ENCODE measurements around the gene NIPAL4. TPM values are rescaled to one million over a fixed set of nuclear protein-coding genes. Genes with fewer than 3 reads are reported as not detected.

Gene NIPAL4
- total RNA-seq, 2 experiments from 2014 or later = 10.1 TPM

DNA sequence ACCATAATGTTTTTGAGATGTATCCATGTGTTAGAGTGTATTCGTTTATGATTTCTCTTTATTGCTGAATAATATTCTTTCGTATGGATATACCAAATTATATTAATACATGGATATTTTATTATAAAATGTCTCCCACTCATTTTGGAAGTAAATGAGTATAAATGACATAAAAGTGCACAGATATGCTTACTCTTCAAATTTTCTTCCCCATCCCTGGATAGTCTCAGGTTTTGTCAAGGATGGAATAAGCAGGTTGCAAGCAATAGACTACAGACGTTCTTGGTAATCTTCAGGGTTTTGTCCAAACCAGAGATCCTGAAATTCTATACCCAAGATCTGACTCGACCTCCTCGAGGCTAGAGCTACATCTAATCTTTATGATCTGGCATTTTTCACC is 50.7 kb downstream of the NIPAL4 start:
- no peaks in the 10 kb centered on the region for H3K9me3 Mint-ChIP-seq
- peaks cover 18% of the 10 kb centered on the region for H3K36me3 Mint-ChIP-seq (ENCODE audit: low read depth)
- intact Hi-C loops (cut with micrococcal nuclease) = no loop called here
- H3K27ac Mint-ChIP-seq = no peak overlapping the region
- CTCF ChIA-PET = interaction anchor here (0.8 kb wide), 1 partner anchor 35 kb away, joined by 3 read pairs; no protein-coding TSS in a partner anchor
- peaks cover 2% of the 10 kb centered on the region for H3K4me1 Mint-ChIP-seq (ENCODE audit: low read depth)
- no peaks in the 10 kb centered on the region for H3K27me3 Mint-ChIP-seq (ENCODE audit: low read depth)
- DNase-seq = no peak
- no peak overlapping the region for H3K4me3 Mint-ChIP-seq

DNA sequence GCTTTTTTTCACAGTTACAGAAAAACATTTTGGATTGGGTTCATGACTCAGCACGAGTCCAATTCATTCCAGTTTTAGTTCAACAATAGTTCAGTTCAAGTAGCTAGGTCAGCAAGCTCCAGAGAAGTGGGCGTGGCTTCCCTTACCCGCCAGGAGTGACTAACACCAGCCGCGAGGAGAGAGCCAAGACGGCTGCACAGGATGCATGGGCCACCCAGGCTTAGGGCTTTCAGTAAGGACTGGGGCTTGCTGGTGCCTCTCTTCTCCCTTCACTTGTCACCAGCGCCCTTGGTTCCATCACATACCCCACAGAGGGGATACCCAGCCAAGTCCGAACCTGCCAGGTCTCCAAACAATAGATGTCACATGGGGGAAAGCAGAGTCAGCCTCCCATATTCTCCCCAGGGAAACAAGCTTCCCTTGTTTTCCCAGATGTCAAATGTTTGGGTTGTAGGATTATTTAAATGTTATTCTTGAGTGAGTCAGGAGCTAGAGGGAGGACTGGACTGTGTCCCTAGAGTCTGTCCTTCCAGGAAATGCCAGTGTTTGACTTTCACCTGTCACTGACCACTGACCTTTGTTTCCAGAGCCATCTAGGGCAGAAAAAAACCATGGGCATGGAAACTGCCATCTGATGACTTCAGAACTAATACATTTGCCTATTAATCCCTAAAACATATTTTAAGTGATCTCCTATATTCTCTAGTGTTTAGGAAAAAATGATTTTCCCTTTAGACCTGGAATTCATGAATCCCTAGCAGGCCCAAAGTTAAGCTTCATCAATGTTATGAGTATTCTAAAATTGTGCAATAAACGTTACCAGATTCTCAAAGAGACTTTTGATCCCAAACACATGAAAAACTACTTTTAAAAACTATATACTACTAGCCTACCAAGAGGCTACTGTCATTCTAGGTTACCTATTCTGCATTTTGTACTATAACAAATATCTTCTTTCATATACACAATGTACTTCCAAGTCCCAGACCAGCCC is 51.9 kb downstream of the NIPAL4 start:
- intact Hi-C loops (cut with micrococcal nuclease) = no loop called here
- Mint-ChIP-seq H3K36me3 (ENCODE audit: low read depth) (peaks cover 15% of the 10 kb centered on the region), H3K4me3 (no peak overlapping the region), H3K27me3 (ENCODE audit: low read depth) (no peaks in the 10 kb centered on the region), H3K9me3 (no peaks in the 10 kb centered on the region), H3K27ac (no peak overlapping the region), H3K4me1 (ENCODE audit: low read depth) (peaks cover 2% of the 10 kb centered on the region)
- CTCF ChIA-PET = no interaction called here
- peak; percentile 51 for DNase-seq

GRCh38 chr5:157513182-157513581 is 53.2 kb downstream of the NIPAL4 start:
- Mint-ChIP-seq H3K9me3 (no peaks in the 10 kb centered on the region), H3K27ac (no peak overlapping the region)
- CTCF ChIA-PET = interaction anchor here (0.5 to 1.1 kb wide), 5 partner anchors 48 to 206 kb away, joined by 3 to 9 read pairs (median 4); no protein-coding TSS in a partner anchor

GRCh38 chr5:157514974-157515373 is 55.0 kb downstream of the NIPAL4 start:
- no peak for DNase-seq
- Mint-ChIP-seq H3K36me3 (ENCODE audit: low read depth) (peaks cover 7% of the 10 kb centered on the region), H3K4me1 (ENCODE audit: low read depth) (no peaks in the 10 kb centered on the region), H3K9me3 (no peaks in the 10 kb centered on the region), H3K27ac (no peak overlapping the region), H3K4me3 (no peak overlapping the region), H3K27me3 (ENCODE audit: low read depth) (no peaks in the 10 kb centered on the region)
- intact Hi-C loops (cut with micrococcal nuclease) = no loop called here
- CTCF ChIA-PET = no interaction called here

More at GRCh38 chr5:157513182-157513581, 53.2 kb downstream of the NIPAL4 start:
- H3K36me3 Mint-ChIP-seq (ENCODE audit: low read depth) = peaks cover 11% of the 10 kb centered on the region
- H3K4me1 Mint-ChIP-seq (ENCODE audit: low read depth) = peaks cover 2% of the 10 kb centered on the region
- H3K27me3 Mint-ChIP-seq (ENCODE audit: low read depth) = no peaks in the 10 kb centered on the region
- H3K4me3 Mint-ChIP-seq = no peak overlapping the region
- intact Hi-C loops (cut with micrococcal nuclease) = no loop called here
- no peak for DNase-seq

DNA sequence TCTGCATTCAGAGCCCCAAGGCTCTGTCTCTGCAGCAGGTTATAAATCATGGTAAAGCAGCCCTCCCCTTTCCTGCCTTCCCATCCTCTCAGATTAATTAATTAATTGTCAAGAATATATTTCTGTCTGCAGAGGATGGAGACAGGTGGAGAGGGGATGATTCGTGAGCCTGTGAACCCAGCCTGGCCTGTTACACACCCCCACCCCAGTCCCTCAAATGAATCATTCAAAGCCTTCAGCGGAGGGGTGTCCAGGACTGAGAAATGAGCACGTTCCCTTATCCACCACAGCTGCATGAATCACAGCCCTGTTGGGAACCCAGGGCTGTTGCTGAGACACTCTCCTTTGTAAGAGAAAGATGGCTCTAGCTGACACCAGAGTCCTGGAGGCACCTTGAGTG is 56.0 kb downstream of the NIPAL4 start:
- Mint-ChIP-seq H3K9me3 (no peaks in the 10 kb centered on the region), H3K27ac (no peak overlapping the region), H3K4me1 (ENCODE audit: low read depth) (no peaks in the 10 kb centered on the region), H3K27me3 (ENCODE audit: low read depth) (no peaks in the 10 kb centered on the region), H3K36me3 (ENCODE audit: low read depth) (peaks cover 7% of the 10 kb centered on the region), H3K4me3 (no peak overlapping the region)
- intact Hi-C loops (cut with micrococcal nuclease) = no loop called here
- CTCF ChIA-PET = interaction anchor here (0.9 to 1.5 kb wide), 2 partner anchors 13 to 227 kb away, joined by 4 read pairs; partner anchors contain the start of gene LSM11
- DNase-seq = peak; percentile 44

DNA sequence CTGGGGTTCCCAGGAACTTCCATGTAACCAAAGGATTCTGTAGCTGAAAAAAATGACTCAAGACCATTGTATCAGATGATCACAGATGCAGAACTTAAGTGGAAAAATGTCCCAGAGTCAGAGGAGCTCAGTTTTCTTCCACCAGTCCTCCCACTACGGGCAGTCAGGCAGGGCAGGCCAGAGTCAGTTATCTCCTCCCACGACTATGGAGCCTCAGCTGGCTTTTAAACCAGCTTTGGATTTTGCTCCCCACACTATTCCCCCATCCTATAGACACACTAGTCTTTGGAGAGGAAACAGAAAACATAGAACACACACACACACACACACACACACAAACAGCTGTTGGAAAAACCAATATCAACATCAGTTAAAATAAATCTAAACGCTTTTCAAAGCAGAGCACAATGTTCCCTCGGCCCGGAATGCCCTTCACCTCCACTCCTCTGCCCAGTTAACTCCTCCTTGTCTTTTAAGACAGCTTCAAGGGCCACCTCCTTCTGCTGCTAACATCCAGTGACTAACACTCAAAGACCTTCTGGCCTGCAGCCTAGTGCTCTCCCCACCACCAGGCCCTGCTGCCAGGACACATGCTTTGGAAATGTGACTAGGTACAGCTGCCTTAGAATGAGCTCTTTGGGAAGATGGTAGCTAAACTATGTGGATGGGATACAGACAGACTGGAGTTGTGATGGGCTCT is 56.8 kb downstream of the NIPAL4 start:
- intact Hi-C loops (cut with micrococcal nuclease) = no loop called here

GRCh38 chr5:157518963-157519362 is 59.0 kb downstream of the NIPAL4 start:
- CTCF ChIA-PET = interaction anchor here (0.9 kb wide), 1 partner anchor 42 kb away, joined by 3 read pairs; no protein-coding TSS in a partner anchor
- no peaks in the 10 kb centered on the region for H3K9me3 Mint-ChIP-seq
- H3K27me3 Mint-ChIP-seq (ENCODE audit: low read depth) = no peaks in the 10 kb centered on the region
- H3K36me3 Mint-ChIP-seq (ENCODE audit: low read depth) = peaks cover 3% of the 10 kb centered on the region
- intact Hi-C loops (cut with micrococcal nuclease) = no loop called here
- no peaks in the 10 kb centered on the region for H3K4me1 Mint-ChIP-seq (ENCODE audit: low read depth)
- H3K4me3 Mint-ChIP-seq = no peak overlapping the region
- DNase-seq = no peak
- no peak overlapping the region for H3K27ac Mint-ChIP-seq

More for the DNA sequence above, 56.8 kb downstream of the NIPAL4 start:
- Mint-ChIP-seq H3K27me3 (ENCODE audit: low read depth) (no peaks in the 10 kb centered on the region), H3K27ac (no peak overlapping the region), H3K4me3 (no peak overlapping the region), H3K9me3 (no peaks in the 10 kb centered on the region), H3K4me1 (ENCODE audit: low read depth) (no peaks in the 10 kb centered on the region), H3K36me3 (ENCODE audit: low read depth) (peaks cover 7% of the 10 kb centered on the region)
- DNase-seq = no peak
- CTCF ChIA-PET = interaction anchor here (0.5 to 1.5 kb wide), 3 partner anchors 12 to 257 kb away, joined by 3 to 4 read pairs (median 4); partner anchors contain the start of gene LSM11

DNA sequence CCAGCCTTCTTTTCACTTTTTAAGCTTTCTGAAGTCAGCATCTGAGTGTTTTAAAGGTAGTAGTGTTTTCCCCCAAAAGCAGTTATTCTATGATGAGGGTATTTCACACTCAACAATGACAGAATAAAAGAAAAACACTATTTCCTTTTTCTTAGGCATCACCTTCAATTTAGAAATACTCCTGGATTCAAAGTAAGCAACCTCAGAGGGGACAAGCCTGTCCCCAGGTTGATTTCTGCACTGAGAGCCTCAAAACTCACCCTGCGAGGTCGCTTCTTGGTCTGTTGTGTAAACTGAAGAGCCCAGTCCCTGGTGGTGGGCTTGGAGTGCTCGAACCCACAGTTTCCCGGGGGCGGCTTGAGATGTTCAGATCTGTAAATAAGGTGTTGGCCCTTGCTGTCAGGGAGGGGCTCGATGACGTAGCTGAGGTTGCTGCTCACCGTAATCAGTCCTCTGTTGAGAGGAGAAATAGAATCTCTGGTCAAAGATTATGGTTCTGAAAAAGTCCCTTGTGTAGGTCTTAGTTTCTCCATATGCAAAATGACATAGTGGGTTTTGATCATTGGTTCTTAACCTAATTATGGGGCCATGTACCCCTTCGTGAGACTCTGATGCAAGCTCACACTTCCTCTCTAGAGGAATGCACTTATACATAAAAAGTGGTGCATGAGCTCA is 59.7 kb downstream of the NIPAL4 start:
- Mint-ChIP-seq H3K36me3 (ENCODE audit: low read depth) (peaks cover 2% of the 10 kb centered on the region), H3K4me3 (no peak overlapping the region), H3K27me3 (ENCODE audit: low read depth) (no peaks in the 10 kb centered on the region), H3K27ac (no peak overlapping the region), H3K9me3 (no peaks in the 10 kb centered on the region), H3K4me1 (ENCODE audit: low read depth) (no peaks in the 10 kb centered on the region)
- intact Hi-C loops (cut with micrococcal nuclease) = no loop called here
- no peak for DNase-seq
- CTCF ChIA-PET = no interaction called here

DNA sequence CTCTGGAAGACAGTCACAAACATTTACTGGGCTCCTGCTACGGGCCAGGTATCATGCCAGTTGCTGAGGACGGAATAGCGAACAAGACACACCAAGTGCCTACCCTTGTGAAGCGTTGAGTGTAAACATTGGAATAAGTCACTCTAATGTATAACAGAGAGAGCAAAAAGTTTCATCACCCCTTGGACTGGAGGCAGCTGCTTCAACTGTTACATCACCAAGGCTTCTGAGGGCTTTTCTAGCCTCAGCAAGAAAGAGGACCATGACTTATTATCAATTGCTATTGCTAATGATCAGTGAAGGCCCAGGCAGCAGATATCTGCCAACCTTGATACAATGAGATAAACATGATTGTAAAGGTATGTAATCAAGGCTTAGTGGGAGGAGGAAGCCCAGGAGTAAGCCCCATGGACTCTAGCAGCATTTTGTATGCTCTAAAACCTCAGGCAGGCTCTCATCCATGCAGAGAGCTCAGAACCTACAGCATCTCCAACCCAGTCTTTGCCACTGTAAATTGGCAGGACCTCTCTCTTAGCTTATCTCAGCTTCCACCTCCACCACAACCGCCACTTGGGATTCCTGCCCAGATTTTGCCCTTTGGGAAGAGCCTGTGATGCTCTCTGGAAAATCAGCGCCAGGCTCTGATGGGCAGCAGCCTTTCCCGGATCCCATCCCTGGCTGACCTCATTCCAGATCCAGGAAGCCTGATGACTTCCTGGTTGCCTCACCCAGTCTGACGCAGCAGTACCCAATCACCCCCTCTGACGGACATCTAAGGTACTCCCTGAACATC is 61.1 kb downstream of the NIPAL4 start:
- Mint-ChIP-seq H3K4me3 (no peak overlapping the region), H3K27me3 (ENCODE audit: low read depth) (no peaks in the 10 kb centered on the region), H3K36me3 (ENCODE audit: low read depth) (peaks cover 2% of the 10 kb centered on the region), H3K4me1 (ENCODE audit: low read depth) (no peaks in the 10 kb centered on the region), H3K27ac (no peak overlapping the region), H3K9me3 (no peaks in the 10 kb centered on the region)
- intact Hi-C loops (cut with micrococcal nuclease) = no loop called here
- DNase-seq = no peak
- CTCF ChIA-PET = no interaction called here

DNA sequence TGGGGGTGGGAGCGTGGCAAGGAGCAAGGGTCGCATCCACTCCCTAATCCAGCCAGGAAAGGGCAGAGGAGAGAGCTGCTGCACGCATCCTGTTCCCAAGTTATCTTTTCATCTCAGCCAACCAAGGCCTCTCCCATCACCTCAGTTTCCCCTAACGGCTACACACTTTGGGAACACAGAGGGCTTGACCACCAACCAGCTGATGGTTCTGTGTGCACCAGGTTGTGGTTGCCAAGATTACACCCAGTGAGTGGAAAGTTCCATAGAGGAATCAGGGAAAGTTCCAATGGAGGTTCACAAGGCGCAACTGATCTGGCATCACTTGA is 61.7 kb downstream of the NIPAL4 start:
- CTCF ChIA-PET = no interaction called here

DNA sequence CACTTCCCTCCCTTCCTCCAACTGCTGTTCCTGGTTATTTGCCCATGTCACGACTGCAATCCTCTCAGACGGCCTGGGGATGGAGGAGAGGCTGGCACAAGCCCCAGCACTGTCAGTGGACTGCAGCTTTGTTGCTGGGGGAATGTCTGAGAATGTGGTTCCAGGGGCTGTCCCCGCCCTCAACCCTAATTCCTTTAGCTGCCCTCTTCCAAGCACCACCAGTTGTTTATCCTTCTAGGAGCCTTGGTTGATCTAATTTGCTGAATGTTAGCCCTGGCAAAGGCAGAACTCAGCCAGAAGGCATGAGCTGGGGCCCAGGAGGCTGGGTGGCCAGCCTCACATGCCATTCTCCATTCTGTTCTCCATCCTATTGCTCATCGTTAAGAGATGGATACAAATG is 64.0 kb downstream of the NIPAL4 start:
- Mint-ChIP-seq H3K4me1 (ENCODE audit: low read depth) (no peaks in the 10 kb centered on the region), H3K9me3 (no peaks in the 10 kb centered on the region), H3K4me3 (no peak overlapping the region), H3K27me3 (ENCODE audit: low read depth) (no peaks in the 10 kb centered on the region), H3K36me3 (ENCODE audit: low read depth) (peaks cover 1% of the 10 kb centered on the region), H3K27ac (no peak overlapping the region)
- CTCF ChIA-PET = no interaction called here
- no peak for DNase-seq
- intact Hi-C loops (cut with micrococcal nuclease) = no loop called here

More for the DNA sequence above, 61.7 kb downstream of the NIPAL4 start:
- no peaks in the 10 kb centered on the region for H3K4me1 Mint-ChIP-seq (ENCODE audit: low read depth)
- H3K4me3 Mint-ChIP-seq = no peak overlapping the region
- H3K9me3 Mint-ChIP-seq = no peaks in the 10 kb centered on the region
- no peak overlapping the region for H3K27ac Mint-ChIP-seq
- H3K36me3 Mint-ChIP-seq (ENCODE audit: low read depth) = peaks cover 2% of the 10 kb centered on the region
- intact Hi-C loops (cut with micrococcal nuclease) = no loop called here
- DNase-seq = no peak
- H3K27me3 Mint-ChIP-seq (ENCODE audit: low read depth) = no peaks in the 10 kb centered on the region

Measured in activated naive CD4-positive, alpha-beta T cell treated with anti-CD3 and anti-CD28 coated beads for 36 hours (primary cell).